ENCODE measurements around the gene MBD3L2.
"Not testable (repeated sequence)": the region's sequence is repeated elsewhere in the genome, so short reads cannot be mapped to it uniquely, and the experiment has no call there.

Gene MBD3L2

DNA sequence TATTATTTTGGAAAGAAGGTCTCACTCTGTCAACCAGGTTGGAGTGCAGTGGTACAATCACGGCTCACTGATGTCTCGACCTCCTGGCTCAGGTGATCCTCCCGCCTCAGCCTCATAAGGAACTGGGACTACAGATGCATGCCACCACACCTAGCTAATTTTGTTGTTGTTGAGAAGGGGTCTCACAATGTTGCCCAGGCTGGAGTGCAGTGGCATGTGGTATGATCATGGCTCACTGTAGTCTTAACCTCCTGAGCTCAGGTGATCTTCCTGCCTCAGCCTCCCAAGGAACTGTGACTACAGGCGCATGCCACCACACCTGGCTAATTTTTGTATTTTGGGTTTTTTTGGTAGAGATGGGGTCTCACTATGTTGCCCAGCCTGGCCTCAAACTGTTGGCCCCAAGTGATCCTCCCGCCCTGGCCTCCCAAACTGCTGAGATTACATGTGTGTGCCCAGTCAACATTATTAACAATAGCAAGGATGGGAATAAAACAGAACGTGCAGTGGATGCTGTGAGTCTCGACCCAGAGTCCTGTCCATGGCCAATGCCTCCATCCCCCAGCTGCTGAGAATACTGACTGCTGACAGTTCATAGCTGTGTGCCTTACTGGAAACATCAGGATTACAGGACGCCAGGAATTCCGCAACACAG is 14.8 kb downstream of the MBD3L2 start:
- DNase-seq = no peak

GRCh38 chr19:7067122-7067521 is 18.0 kb downstream of the MBD3L2 start:
- DNase-seq = not testable (repeated sequence)

- no peak for DNase-seq
Measured at GRCh38 chr19:7067716-7068115, 18.6 kb downstream of the MBD3L2 start.

DNA sequence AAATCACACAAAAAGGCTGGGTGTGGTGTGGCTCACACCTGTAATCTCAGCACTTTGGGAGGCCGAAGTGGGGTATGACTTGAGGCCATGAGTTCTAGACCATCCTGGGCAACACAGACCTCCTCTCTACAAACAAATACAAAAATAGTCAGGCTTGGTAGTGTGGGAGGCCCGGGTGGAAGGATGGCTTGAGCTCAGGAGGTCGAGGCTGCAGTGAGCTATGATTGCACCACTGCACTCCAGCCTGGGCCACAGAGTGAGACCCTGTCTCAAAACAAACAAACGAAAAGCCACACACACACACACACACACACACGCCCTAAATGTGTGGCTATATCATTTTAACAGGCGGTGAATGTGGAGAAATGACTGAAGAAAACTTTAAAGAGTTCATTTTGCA is 19.5 kb downstream of the MBD3L2 start:
- DNase-seq = no peak

DNA sequence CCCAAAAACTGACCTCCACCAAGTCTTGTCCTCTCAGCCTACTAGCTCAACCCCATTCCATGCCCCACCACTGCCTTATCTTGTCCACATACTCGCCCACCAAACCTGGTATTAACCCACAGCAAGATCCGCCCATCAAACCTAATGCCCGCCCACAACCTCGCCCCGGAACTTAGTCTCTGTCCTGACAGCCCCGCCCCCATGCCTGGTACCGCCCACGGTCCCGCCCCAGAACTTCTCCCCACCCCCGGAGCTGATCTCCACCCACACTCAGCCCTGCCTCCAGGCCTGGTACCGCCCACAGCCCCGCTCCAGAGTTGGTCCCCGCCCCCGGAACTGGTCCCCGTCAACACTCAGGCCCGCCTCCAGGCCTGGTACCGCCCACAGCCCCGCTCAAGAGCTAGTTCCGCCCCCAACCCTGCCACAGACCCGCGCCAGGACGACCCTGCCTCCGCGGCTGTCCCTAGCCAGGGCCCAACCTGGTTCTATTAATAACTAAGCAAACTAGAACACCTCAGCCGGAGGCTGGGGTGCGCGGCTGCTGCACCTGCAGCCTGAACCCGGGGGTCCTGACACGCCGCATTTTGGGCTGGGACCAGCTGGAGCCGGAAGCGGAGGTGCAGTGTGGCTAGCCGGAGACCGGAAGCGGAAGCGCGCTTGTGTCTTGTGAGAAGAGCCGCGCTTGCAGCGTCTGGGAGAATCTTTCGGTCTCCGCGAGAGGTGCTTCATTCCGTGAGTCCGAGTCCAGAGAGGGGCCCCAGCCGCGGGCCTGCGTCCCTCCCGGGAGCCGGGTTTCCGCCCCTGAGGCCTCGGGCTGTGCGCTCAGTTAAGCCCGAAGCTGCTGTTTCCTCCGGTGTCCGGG is 20.2 kb downstream of the MBD3L2 start, which contains the start of gene ZNF557:
TSS of gene ZNF557 (plus strand) at position 662 of the 862 bp plus-strand sequence. CDS start 5,372 bp downstream, outside the sequence.
- peak; percentile 85 for DNase-seq

DNA sequence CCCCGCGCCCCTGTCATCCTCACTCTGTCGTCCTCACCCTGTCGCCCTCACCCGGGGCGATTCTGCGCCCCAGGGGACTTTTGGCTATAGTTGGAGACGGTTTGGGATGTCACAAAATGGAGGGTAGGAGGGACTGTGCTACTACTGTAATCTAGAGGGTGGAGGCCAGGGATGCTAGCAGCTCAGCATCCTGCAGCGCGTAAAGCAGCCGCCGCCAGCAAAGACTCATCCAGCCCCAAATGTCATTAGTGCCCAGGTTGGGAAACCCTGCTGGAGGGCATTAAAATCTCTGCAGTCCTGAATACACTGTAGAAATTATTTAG is 20.7 kb downstream of the MBD3L2 start:
- no peak for DNase-seq

- DNase-seq = no peak
Measured at GRCh38 chr19:7072541-7072940, 23.4 kb downstream of the MBD3L2 start.

GRCh38 chr19:7074705-7075282 is 25.7 kb downstream of the MBD3L2 start:
- DNase-seq = no peak

DNA sequence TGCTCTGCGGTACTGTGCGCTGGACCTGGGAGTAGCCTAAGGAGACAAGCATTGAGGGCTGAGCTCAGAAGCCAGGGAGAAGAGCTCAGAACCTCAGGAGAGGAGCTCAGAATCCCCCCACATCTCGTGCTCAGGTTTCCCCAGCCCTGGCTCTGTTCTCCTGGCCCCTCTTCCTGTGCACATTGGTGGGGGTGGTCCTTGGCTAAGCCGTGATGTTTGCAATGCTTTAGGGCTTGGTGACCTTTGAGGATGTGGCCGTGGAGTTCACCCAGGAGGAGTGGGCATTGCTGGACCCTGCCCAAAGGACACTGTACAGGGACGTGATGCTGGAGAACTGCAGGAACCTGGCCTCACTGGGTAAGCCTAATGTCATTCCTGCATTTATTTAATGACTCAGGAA is 27.0 kb downstream of the MBD3L2 start:
- no peak for DNase-seq

GRCh38 chr19:7078008-7078407 is 28.9 kb downstream of the MBD3L2 start:
- no peak for DNase-seq

DNA sequence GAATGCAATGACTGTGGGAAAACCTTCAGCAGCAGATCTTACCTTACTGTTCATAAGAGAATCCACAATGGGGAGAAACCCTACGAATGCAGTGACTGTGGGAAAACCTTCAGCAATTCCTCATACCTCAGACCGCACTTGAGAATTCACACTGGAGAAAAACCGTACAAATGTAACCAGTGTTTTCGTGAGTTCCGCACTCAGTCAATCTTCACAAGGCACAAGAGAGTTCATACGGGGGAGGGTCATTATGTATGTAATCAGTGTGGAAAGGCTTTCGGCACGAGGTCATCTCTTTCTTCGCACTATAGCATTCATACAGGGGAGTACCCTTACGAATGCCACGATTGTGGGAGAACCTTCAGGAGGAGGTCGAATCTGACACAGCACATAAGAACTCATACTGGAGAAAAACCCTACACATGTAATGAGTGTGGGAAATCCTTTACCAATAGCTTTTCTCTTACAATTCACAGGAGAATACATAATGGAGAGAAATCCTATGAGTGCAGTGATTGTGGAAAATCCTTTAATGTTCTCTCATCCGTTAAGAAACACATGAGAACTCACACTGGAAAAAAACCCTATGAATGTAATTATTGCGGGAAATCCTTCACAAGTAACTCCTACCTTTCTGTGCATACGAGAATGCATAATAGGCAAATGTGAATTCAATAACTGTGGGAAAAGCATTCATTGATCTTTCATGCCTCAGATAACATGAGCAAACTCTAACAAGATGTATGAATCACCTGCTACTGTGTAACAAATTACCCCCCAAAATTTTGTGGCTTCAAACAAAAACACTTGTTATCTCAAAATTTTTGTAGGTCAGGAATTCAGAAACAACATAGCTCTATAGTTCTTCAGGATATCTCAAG is 34.2 kb downstream of the MBD3L2 start:
- no peak for DNase-seq

DNA sequence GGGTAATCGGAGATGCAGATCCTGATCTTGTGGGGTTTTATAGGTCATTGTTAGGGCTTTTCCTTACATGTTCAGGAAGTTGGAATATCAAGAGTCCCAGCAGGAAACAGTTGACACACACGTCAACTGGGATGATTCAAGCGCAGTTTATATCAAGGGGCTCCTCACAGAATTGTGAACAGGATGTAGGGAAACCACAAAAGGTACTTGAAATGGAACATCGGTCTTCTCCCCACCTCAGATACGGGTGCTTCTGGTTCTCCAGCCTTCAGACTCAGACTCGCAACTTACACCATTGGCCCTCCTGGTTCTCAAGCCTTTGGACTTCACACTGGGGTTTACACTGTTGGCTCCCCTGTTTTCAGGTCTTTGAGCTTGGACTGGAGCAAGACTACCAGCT is 39.9 kb downstream of the MBD3L2 start:
- no peak for DNase-seq

- DNase-seq = no peak
Measured at GRCh38 chr19:7098096-7098495, 49.0 kb downstream of the MBD3L2 start.

- peak; percentile 95 for DNase-seq
Measured at GRCh38 chr19:7098701-7099596, 49.8 kb downstream of the MBD3L2 start.

DNA sequence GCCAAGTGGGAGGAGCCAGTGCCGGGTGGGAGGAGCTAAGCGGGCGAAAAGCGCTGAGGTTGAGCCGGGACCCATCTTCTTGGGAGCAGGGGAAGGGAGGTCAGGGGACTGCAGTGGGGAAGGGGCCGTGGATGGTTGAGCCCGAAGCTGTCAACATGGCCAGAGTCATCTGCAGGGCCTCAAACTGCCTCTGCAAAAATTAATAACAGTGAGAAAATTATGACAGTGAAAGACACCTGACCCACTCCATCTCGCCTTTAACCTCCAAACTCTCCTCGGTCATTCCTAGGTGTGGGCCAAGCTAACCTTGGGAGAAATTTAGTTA is 50.4 kb downstream of the MBD3L2 start:
- DNase-seq = no peak
